HepG2 (cell line): Measurements from ENCODE around the gene ITGA2. TPM values are rescaled to one million over a fixed set of nuclear protein-coding genes. Genes with fewer than 3 reads are reported as not detected.

Experiments
- AHR ChIP-seq: IDR thresholded peaks from 2 replicates; pipeline ENCODE4 v1.6.1; 2018; ENCODE audit warnings: missing genetic modification reagents, missing compliant biosample characterization
- ASH2L ChIP-seq: fragments of 300-600, 200-600 bp; sonication (generic); IDR thresholded peaks from 2 replicates; pipeline ENCODE4 v1.7.0; 2017; ENCODE audit warnings: low read depth, mild to moderate bottlenecking, moderate library complexity, mixed read lengths, low read length; ENCODE audit not compliant: insufficient read length
- ATRX ChIP-seq: sonication (generic); formaldehyde crosslinking; IDR thresholded peaks from 2 replicates; pipeline ENCODE4 v1.4.0; 2020; ENCODE audit warnings: missing genetic modification reagents, borderline replicate concordance
- CREM ChIP-seq, 2 experiments: sonication (generic) in 1 of 2; formaldehyde crosslinking in 1 of 2; IDR thresholded peaks; 2 replicates each; pipeline versions ENCODE4 v1.4.0 to v1.6.1; 2016 to 2020; ENCODE audit warnings: antibody characterized with exemption in 1 of 2, mild to moderate bottlenecking in 1 of 2, missing genetic modification reagents in 1 of 2
- DMAP1 ChIP-seq: IDR thresholded peaks from 2 replicates; pipeline ENCODE4 v1.6.1; 2016
- ELF4 ChIP-seq: sonication (generic); formaldehyde crosslinking; IDR thresholded peaks from 2 replicates; pipeline ENCODE4 v1.5.0; 2020; ENCODE audit warnings: missing genetic modification reagents, mild to moderate bottlenecking, moderate library complexity, borderline replicate concordance
- EP300 ChIP-seq, 3 experiments: sonication (generic) in 1 of 3; formaldehyde crosslinking in 1 of 3; IDR thresholded peaks; 2 replicates each; pipeline versions ENCODE4 v1.5.1 to v1.6.1; 2011 to 2020; ENCODE audit warnings: low read depth in 2 of 3, low read length in 2 of 3, borderline replicate concordance in 1 of 3, improper control_type of control experiment in 1 of 3, mild to moderate bottlenecking in 1 of 3, missing genetic modification reagents in 1 of 3, moderate library complexity in 1 of 3
- GATAD2A ChIP-seq: IDR thresholded peaks from 2 replicates; pipeline ENCODE4 v1.6.1; 2016
- HDAC2 ChIP-seq: sonication (generic); formaldehyde crosslinking; IDR thresholded peaks from 2 replicates; pipeline ENCODE4 v1.4.0; 2020; ENCODE audit warnings: missing genetic modification reagents
- HOXA5 ChIP-seq: sonication (generic); formaldehyde crosslinking; IDR thresholded peaks from 2 replicates; pipeline ENCODE4 v1.4.0; 2020; ENCODE audit warnings: missing genetic modification reagents
- JUND ChIP-seq: sonication (generic); formaldehyde crosslinking; IDR thresholded peaks from 2 replicates; pipeline ENCODE4 v1.8.0; 2022; ENCODE audit warnings: mild to moderate bottlenecking, missing genetic modification reagents
- KDM4B ChIP-seq: sonication (generic); formaldehyde crosslinking; IDR thresholded peaks from 2 replicates; pipeline ENCODE4 v1.4.0; 2020; ENCODE audit warnings: missing genetic modification reagents
- KLF9 ChIP-seq: IDR thresholded peaks from 2 replicates; pipeline ENCODE4 v1.6.1; 2016; ENCODE audit warnings: low read depth
- MED1 ChIP-seq: sonication (generic); formaldehyde crosslinking; IDR thresholded peaks from 2 replicates; pipeline ENCODE4 v1.4.0; 2020; ENCODE audit warnings: missing genetic modification reagents
- MXI1 ChIP-seq: IDR thresholded peaks from 3 replicates; pipeline ENCODE4 v1.6.1; 2012; ENCODE audit warnings: low read depth, low read length, inconsistent platforms, borderline replicate concordance
- PCBP1 ChIP-seq: fragments of 200-400 bp; formaldehyde crosslinking; IDR thresholded peaks from 2 replicates; pipeline ENCODE4 v1.6.1; 2017; ENCODE audit warnings: mild to moderate bottlenecking, low read depth, low read length, borderline replicate concordance
- TCF7 ChIP-seq: sonication (generic); IDR thresholded peaks from 2 replicates; pipeline ENCODE4 v1.6.1; 2016; ENCODE audit warnings: antibody characterized with exemption, low read depth
- TEAD3 ChIP-seq: optimal IDR thresholded peaks from 2 replicates; pipeline ENCODE3; 2016; ENCODE audit warnings: borderline replicate concordance
- XRCC5 ChIP-seq: fragments of 200-400 bp; formaldehyde crosslinking; optimal IDR thresholded peaks from 2 replicates; pipeline ENCODE3; 2017; ENCODE audit warnings: mild to moderate bottlenecking, low read length
- ZBTB37 ChIP-seq: sonication (generic); formaldehyde crosslinking; IDR thresholded peaks from 2 replicates; pipeline ENCODE4 v1.4.0; 2020; ENCODE audit warnings: mild to moderate bottlenecking, missing genetic modification reagents
- ZNF263 ChIP-seq: sonication (generic); formaldehyde crosslinking; IDR thresholded peaks from 2 replicates; pipeline ENCODE4 v1.4.0; 2020; ENCODE audit warnings: missing genetic modification reagents
- ZNF446 ChIP-seq: sonication (generic); formaldehyde crosslinking; IDR thresholded peaks from 2 replicates; pipeline ENCODE4 v1.5.0; 2020; ENCODE audit warnings: mild to moderate bottlenecking, missing genetic modification reagents
- ZNF552 ChIP-seq: sonication (generic); formaldehyde crosslinking; IDR thresholded peaks from 2 replicates; pipeline ENCODE4 v1.9.0; 2022; ENCODE audit warnings: missing genetic modification reagents, mild to moderate bottlenecking, borderline replicate concordance
- ZNF557 ChIP-seq: sonication (generic); formaldehyde crosslinking; IDR thresholded peaks from 2 replicates; pipeline ENCODE4 v1.4.0; 2020; ENCODE audit warnings: missing genetic modification reagents
- ZNF607 ChIP-seq: sonication (generic); formaldehyde crosslinking; IDR thresholded peaks from 2 replicates; pipeline ENCODE4 v1.5.1; 2020; ENCODE audit warnings: missing genetic modification reagents, mild to moderate bottlenecking, borderline replicate concordance
- ZNF775 ChIP-seq: sonication (generic); formaldehyde crosslinking; IDR thresholded peaks from 2 replicates; pipeline ENCODE4 v1.4.0; 2020; ENCODE audit warnings: missing genetic modification reagents, mild to moderate bottlenecking, moderate library complexity, borderline replicate concordance
- ZNF777 ChIP-seq: sonication (generic); formaldehyde crosslinking; IDR thresholded peaks from 2 replicates; pipeline ENCODE4 v1.4.0; 2020; ENCODE audit warnings: missing genetic modification reagents
- polyA plus RNA-seq, 8 experiments: library from polyadenylated mRNA; depleted of rRNA in 3 of 8; stranded (reverse) in 7 of 8; unstranded in 1 of 8; fragments of >200 nt; fragmentation: Illumina TruSeq in 4 of 8; extraction: Trizol in 4 of 8; gene quantifications; 2 replicates each; pipeline versions ENCODE4 v1.2.1 to v1.2.3, GENCODE V29; 2011 to 2016; ENCODE audit warnings: low read depth in 4 of 8, missing spikeins in 1 of 8, mixed read lengths in 1 of 8; ENCODE audit not compliant: insufficient read depth in 1 of 8
- total RNA-seq, 5 experiments: library from RNA; depleted of rRNA; stranded (reverse); fragments of >200 nt; fragmentation: Illumina TruSeq; extraction: Trizol; gene quantifications; 2 replicates each; pipeline ENCODE4 v1.2.3, GENCODE V29; 2016; ENCODE audit warnings: low read depth in 1 of 5
- TF ChIP-seq, protein P1 (sequence below): sonication (generic); formaldehyde crosslinking; conservative IDR thresholded peaks from 2 replicates; pipeline ENCODE4 v1.4.0; 2020; ENCODE audit warnings: missing genetic modification reagents
- TF ChIP-seq, protein P2 (sequence below): sonication (generic); formaldehyde crosslinking; IDR thresholded peaks from 2 replicates; pipeline ENCODE4 v1.8.1; 2022; ENCODE audit warnings: mild to moderate bottlenecking, missing genetic modification reagents

The ITGA2 gene
- total and polyA plus RNA-seq, 2 of the 13 experiments (the other 11 are each of a cell fraction or from before 2014, with no cell fraction given) = 15.8 to 58.3 TPM

GRCh38 chr5:53025487-53025886 lies 36.3 kb downstream of the ITGA2 start (continued):
- TF ChIP-seq, protein P1, sequence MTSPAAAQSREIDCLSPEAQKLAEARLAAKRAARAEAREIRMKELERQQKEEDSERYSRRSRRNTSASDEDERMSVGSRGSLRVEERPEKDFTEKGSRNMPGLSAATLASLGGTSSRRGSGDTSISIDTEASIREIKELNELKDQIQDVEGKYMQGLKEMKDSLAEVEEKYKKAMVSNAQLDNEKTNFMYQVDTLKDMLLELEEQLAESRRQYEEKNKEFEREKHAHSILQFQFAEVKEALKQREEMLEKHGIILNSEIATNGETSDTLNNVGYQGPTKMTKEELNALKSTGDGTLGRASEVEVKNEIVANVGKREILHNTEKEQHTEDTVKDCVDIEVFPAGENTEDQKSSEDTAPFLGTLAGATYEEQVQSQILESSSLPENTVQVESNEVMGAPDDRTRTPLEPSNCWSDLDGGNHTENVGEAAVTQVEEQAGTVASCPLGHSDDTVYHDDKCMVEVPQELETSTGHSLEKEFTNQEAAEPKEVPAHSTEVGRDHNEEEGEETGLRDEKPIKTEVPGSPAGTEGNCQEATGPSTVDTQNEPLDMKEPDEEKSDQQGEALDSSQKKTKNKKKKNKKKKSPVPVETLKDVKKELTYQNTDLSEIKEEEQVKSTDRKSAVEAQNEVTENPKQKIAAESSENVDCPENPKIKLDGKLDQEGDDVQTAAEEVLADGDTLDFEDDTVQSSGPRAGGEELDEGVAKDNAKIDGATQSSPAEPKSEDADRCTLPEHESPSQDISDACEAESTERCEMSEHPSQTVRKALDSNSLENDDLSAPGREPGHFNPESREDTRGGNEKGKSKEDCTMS (CRISPR knock-in tag) = no peak
- TF ChIP-seq EP300 (IDR thresholded peaks at IDR 0.05; ENCODE audit: low read depth in 2 of 2, low read length in 2 of 2) (peak in 1 of 2 experiments; percentile 59; a peak in 1 of 4 replicates), EP300 (CRISPR knock-in tag; IDR thresholded peaks at IDR 0.05; ENCODE audit: borderline replicate concordance) (peak; percentile 23; the same call in 1 of the 2 replicates), ZBTB37 (CRISPR knock-in tag) (no peak), ZNF557 (CRISPR knock-in tag) (no peak), ZNF607 (CRISPR knock-in tag) (no peak), MED1 (0 out of 2 replicates have a peak, but pooled peaks have one; percentile 26), KLF9 (CRISPR knock-in tag) (no peak), ZNF446 (CRISPR knock-in tag) (no peak), AHR (CRISPR knock-in tag) (no peak), KDM4B (CRISPR knock-in tag) (no peak), ZNF777 (no peak), DMAP1 (CRISPR knock-in tag) (no peak; the same call in 1 of the 2 replicates), GATAD2A (CRISPR knock-in tag) (peak; percentile 79), HOXA5 (CRISPR knock-in tag) (no peak), TEAD3 (CRISPR knock-in tag) (peak; percentile 45), ATRX (CRISPR knock-in tag) (no peak), CREM (IDR thresholded peaks at IDR 0.05) (peak; percentile 37; the same call in 1 of the 2 replicates), CREM (CRISPR knock-in tag; IDR thresholded peaks at IDR 0.05) (no peak), JUND (CRISPR knock-in tag) (no peak), MXI1 (no peak), ZNF552 (CRISPR knock-in tag) (no peak), PCBP1 (no peak), ELF4 (no peak), XRCC5 (no peak), HDAC2 (CRISPR knock-in tag) (peak; percentile 50; the same call in 1 of the 2 replicates), ZNF263 (CRISPR knock-in tag) (no peak), ASH2L (no peak), TCF7 (peak; percentile 55; the same call in 1 of the 2 replicates), ZNF775 (CRISPR knock-in tag) (no peak)
- TF ChIP-seq, protein P2, sequence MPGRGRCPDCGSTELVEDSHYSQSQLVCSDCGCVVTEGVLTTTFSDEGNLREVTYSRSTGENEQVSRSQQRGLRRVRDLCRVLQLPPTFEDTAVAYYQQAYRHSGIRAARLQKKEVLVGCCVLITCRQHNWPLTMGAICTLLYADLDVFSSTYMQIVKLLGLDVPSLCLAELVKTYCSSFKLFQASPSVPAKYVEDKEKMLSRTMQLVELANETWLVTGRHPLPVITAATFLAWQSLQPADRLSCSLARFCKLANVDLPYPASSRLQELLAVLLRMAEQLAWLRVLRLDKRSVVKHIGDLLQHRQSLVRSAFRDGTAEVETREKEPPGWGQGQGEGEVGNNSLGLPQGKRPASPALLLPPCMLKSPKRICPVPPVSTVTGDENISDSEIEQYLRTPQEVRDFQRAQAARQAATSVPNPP (CRISPR knock-in tag) = no peak
